ENCODE measurements around the gene THRSP.
"Not testable (repeated sequence)": the region's sequence is repeated elsewhere in the genome, so short reads cannot be mapped to it uniquely, and the experiment has no call there.

Gene THRSP

GRCh38 chr11:78039391-78039918, 24.2 kb upstream of the THRSP start:
- no peak for DNase-seq (ENCODE audit: low read depth)

- DNase-seq (ENCODE audit: low read depth), result peak; percentile 55
Measured at GRCh38 chr11:78039919-78040671, 23.6 kb upstream of the THRSP start.

GRCh38 chr11:78040691-78041379, 22.8 kb upstream of the THRSP start:
- no peak for DNase-seq (ENCODE audit: low read depth)

GRCh38 chr11:78041380-78041719, 22.3 kb upstream of the THRSP start:
- DNase-seq (ENCODE audit: low read depth), result not testable (repeated sequence)

GRCh38 chr11:78041843-78042440, 21.7 kb upstream of the THRSP start:
- no peak for DNase-seq (ENCODE audit: low read depth)

GRCh38 chr11:78044706-78045105, 19.0 kb upstream of the THRSP start:
- no peak for DNase-seq (ENCODE audit: low read depth)

GRCh38 chr11:78045851-78046485, 17.7 kb upstream of the THRSP start:
- no peak for DNase-seq (ENCODE audit: low read depth)

- no peak for DNase-seq (ENCODE audit: low read depth)
Measured at GRCh38 chr11:78046486-78046854, 17.2 kb upstream of the THRSP start.

GRCh38 chr11:78048561-78048960, 15.1 kb upstream of the THRSP start:
- no peak for DNase-seq (ENCODE audit: low read depth)

- no peak for DNase-seq (ENCODE audit: low read depth)
Measured at GRCh38 chr11:78049348-78049747, 14.3 kb upstream of the THRSP start.

- DNase-seq (ENCODE audit: low read depth), result no peak
Measured at GRCh38 chr11:78050964-78051831, 12.5 kb upstream of the THRSP start.

- no peak for DNase-seq (ENCODE audit: low read depth)
Measured at GRCh38 chr11:78054971-78055370, 8.7 kb upstream of the THRSP start.

GRCh38 chr11:78056093-78056492, 7.6 kb upstream of the THRSP start:
- no peak for DNase-seq (ENCODE audit: low read depth)

GRCh38 chr11:78057462-78058055, 6.1 kb upstream of the THRSP start:
- no peak for DNase-seq (ENCODE audit: low read depth)

- not testable (repeated sequence) for DNase-seq (ENCODE audit: low read depth)
Measured at GRCh38 chr11:78059749-78060328, 3.8 kb upstream of the THRSP start.

- DNase-seq (ENCODE audit: low read depth), result no peak
Measured at GRCh38 chr11:78060533-78060932, 3.1 kb upstream of the THRSP start.

GRCh38 chr11:78061088-78061920, 2.4 kb upstream of the THRSP start:
- DNase-seq (ENCODE audit: low read depth), result no peak

- DNase-seq (ENCODE audit: low read depth), result no peak
Measured at GRCh38 chr11:78061921-78062311, 1.7 kb upstream of the THRSP start.

GRCh38 chr11:78062671-78063070, 990 bp upstream of the THRSP start:
- DNase-seq (ENCODE audit: low read depth), result no peak

- no peak for DNase-seq (ENCODE audit: low read depth)
Measured at GRCh38 chr11:78065203-78065602, 1.5 kb downstream of the THRSP start.
